NB4 (cell line): ENCODE results near the gene CUEDC2.

ENCODE experiments used
- DNase-seq: peaks from one replicate; pipeline ENCODE4 v3.0.0; 2010; ENCODE audit warnings: low read depth
- H3K4me3 ChIP-seq: one replicate; pipeline ENCODE4 v1.5.1; 2011; ENCODE audit warnings: mild to moderate bottlenecking, low read depth, low read length, moderate library complexity
- CTCF ChIP-seq: IDR thresholded peaks from one replicate; pipeline ENCODE4 v1.5.1; 2012; ENCODE audit warnings: low read depth, low read length
- MYC ChIP-seq: IDR thresholded peaks from 2 replicates; pipeline ENCODE4 v1.6.1; 2011; ENCODE audit warnings: low read depth, low read length
- POLR2A ChIP-seq: IDR thresholded peaks from 2 replicates; pipeline ENCODE4 v1.6.1; 2011; ENCODE audit warnings: mild to moderate bottlenecking; ENCODE audit not compliant: insufficient read length; ENCODE audit errors: extremely low read depth
- TF ChIP-seq, protein P1 (sequence below): IDR thresholded peaks from 2 replicates; pipeline ENCODE4 v1.6.1; 2011; ENCODE audit warnings: low read depth, low read length

CUEDC2 gene

GRCh38 chr10:102450124-102450373, 17.7 kb upstream of the CUEDC2 start:
- no peak for DNase-seq
- TF ChIP-seq POLR2A, result no peak
- TF ChIP-seq MYC, result no peak
- no peak for TF ChIP-seq CTCF
- TF ChIP-seq, protein P1, sequence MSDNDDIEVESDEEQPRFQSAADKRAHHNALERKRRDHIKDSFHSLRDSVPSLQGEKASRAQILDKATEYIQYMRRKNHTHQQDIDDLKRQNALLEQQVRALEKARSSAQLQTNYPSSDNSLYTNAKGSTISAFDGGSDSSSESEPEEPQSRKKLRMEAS, result no peak
- H3K4me3 ChIP-seq, result peak overlapping the region; percentile 98

GRCh38 chr10:102449321-102450123, 17.1 kb upstream of the CUEDC2 start:
- TF ChIP-seq, protein P1, result no peak
- TF ChIP-seq POLR2A, result peak; percentile 51
- peak; percentile 83 for DNase-seq
- peak overlapping the region; percentile 98 for H3K4me3 ChIP-seq

DNA sequence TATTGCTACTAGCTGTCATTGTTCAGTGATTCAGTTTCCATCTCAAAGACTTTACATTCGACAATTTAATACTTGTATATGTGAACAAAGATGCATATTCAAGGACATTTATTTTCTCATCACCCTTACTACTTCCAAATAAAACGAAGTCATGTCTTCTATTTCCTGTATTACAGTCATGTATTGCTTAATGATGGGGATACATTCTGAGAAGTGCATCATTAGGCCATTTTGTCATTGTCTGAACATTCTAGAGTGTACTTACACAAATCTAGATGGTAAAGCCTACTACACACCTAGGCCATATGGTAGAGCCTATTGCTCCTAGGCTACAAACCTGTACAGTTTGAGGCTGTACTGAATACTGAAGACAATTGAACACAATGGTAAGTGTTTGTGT, 12.5 kb upstream of the CUEDC2 start:
- no peak for DNase-seq
- TF ChIP-seq POLR2A (no peak), MYC (no peak), CTCF (no peak)
- TF ChIP-seq, protein P1, result no peak

DNA sequence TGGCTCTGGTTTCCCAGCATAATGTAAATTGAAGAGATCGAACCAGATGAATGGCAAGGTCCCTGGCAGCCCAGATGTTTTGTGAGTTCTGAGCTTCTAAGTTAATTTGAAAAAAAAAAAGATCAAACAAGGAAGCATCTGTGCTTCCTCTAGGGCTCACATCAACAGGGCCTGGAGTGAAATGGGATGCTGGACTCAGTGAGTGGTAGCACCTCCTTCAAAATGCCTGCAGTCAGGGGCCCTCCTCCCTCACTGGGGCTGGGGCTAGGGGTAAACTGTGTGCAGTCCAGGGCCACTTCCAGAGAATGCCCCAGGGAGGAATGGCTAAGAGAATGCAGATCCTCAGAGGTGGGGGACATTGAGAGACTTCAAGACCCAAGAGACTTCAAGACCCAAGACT, 6.0 kb upstream of the CUEDC2 start:
- DNase-seq, result no peak
- H3K4me3 ChIP-seq, result no peak overlapping the region
- TF ChIP-seq POLR2A, result no peak
- TF ChIP-seq, protein P1, result no peak
- no peak for TF ChIP-seq CTCF
- TF ChIP-seq MYC, result no peak

More for the DNA sequence above, 12.5 kb upstream of the CUEDC2 start:
- no peak overlapping the region for H3K4me3 ChIP-seq

- TF ChIP-seq MYC (no peak), POLR2A (no peak), CTCF (no peak)
- TF ChIP-seq, protein P1, result no peak
Measured at GRCh38 chr10:102437515-102437914, 5.1 kb upstream of the CUEDC2 start.

DNA sequence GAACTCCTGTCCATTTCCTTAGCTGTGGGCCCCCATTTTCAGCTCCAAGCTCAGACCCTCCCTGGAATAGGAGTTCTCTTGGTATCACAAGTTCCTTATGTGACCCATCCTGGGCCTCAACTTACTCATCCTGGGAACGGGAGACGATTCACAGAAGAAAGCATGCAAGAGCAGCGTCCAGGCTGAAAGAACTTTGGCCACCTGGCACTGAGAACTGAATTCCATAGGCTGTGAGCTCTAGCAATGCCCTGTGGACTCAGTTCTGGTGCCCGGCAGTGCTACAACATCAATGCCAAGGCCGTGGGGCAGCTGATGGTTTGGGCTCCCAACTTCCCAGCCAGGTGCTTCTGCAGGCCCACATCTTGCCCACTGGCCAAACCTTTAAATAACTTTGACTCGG, 3.9 kb upstream of the CUEDC2 start:
- peak overlapping the region; percentile 64 for H3K4me3 ChIP-seq
- no peak for DNase-seq
- TF ChIP-seq POLR2A, result no peak
- no peak for TF ChIP-seq MYC
- no peak for TF ChIP-seq CTCF
- TF ChIP-seq, protein P1, result no peak

More at GRCh38 chr10:102437515-102437914, 5.1 kb upstream of the CUEDC2 start:
- H3K4me3 ChIP-seq, result no peak overlapping the region
- no peak for DNase-seq
